MM.1S (cell line): ENCODE measurements around the gene CD86.

ENCODE experiments used
- EZH2 ChIP-seq: fragments of 300-600 bp; sonication (generic); optimal IDR thresholded peaks from 2 replicates; pipeline ENCODE3; 2017; ENCODE audit warnings: low read depth, mild to moderate bottlenecking, antibody characterized with exemption, low read length, mixed read lengths
- EZH2phosphoT487 ChIP-seq: fragments of 300-600 bp; sonication (generic); IDR thresholded peaks from 2 replicates; pipeline ENCODE4 v1.6.1; 2018; ENCODE audit warnings: antibody characterized with exemption, low read length
- TF ChIP-seq, protein P1 (sequence below): fragments of 300-600 bp; sonication (generic); IDR thresholded peaks from 2 replicates; pipeline ENCODE4 v1.5.1; 2016; ENCODE audit warnings: antibody characterized with exemption, low read length, mixed read lengths

DNA sequence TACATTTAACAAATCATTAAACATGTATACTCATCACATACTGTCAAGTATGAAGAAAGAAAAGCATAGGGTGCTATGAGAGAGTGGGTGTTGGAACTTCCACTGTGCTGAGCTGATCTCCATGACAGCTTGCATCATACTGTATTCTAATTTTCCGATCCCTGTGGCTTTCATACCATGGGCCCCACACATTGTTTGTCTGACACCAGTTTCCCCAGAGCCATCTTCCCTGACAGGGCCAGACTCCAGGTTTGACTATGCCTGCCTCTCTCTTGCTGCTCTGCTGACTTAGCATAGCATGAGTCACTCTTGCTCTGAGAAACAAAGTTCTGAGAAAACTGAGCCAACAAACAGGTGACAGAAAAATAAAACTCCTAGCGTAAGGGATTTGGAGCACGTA, 91.3 kb downstream of the CD86 start:
- TF ChIP-seq, protein P1, sequence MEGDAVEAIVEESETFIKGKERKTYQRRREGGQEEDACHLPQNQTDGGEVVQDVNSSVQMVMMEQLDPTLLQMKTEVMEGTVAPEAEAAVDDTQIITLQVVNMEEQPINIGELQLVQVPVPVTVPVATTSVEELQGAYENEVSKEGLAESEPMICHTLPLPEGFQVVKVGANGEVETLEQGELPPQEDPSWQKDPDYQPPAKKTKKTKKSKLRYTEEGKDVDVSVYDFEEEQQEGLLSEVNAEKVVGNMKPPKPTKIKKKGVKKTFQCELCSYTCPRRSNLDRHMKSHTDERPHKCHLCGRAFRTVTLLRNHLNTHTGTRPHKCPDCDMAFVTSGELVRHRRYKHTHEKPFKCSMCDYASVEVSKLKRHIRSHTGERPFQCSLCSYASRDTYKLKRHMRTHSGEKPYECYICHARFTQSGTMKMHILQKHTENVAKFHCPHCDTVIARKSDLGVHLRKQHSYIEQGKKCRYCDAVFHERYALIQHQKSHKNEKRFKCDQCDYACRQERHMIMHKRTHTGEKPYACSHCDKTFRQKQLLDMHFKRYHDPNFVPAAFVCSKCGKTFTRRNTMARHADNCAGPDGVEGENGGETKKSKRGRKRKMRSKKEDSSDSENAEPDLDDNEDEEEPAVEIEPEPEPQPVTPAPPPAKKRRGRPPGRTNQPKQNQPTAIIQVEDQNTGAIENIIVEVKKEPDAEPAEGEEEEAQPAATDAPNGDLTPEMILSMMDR, result no peak
- no peak for TF ChIP-seq EZH2
- no peak for TF ChIP-seq EZH2phosphoT487
